Stimulated activated CD8-positive, alpha-beta memory T cell treated with anti-CD3 and anti-CD28 coated beads, Interleukin-15, amount 100 ng/mL, for 1 hour (primary cell): ENCODE results near the gene GDNF.
A peak's percentile ranks its signal among the peaks of the same experiment; 100 is the strongest.

Experiments
- DNase-seq: peaks from one replicate; pipeline ENCODE4 v3.0.0-alpha.2; 2020; ENCODE audit warnings: low read depth

GDNF gene

DNA sequence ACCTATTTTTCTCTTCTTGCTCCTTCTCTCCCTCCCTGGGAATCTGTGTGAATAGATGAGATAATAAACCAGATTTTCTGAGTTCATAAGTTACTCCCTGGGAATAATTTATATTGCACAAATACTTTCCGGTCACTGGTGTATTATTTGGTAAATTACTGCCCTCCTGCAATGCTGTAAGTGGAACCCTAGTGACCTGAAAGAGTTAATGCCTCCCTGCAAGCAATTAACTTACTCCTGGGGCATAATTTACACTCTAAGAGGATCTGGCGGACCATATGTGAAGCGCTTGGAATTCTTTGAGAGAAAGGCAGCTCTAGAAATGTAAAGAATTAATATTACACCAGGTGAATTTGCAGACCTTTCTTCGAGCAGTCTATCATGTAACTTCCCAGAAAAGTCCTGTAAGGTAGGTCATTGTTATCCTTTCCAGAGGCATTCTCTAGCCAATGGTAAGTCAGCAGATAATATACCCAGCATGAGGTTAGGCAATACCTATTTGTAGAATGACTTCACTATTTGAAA is 7.0 kb upstream of the GDNF start:
- DNase-seq: no peak

DNA sequence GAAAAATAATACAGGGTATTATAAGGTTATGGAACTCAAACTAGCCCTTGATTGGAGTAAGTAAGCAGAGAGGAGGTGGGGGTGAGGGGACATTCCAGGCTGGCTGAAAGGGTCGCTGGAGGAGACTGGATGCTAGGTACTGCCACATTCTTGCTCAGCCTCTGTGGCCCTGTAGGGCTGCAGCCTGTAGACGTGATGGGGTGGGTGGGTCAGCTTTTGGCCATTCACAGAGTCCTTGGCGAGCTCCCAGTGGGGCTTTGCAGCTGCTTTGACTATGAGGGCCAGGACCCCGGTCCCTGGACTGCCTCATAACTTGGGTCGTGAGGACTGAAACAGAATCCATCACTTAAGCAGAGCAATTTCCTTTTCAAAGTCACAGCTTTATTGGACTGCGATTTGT is 4.2 kb upstream of the GDNF start:
- no peak for DNase-seq

DNA sequence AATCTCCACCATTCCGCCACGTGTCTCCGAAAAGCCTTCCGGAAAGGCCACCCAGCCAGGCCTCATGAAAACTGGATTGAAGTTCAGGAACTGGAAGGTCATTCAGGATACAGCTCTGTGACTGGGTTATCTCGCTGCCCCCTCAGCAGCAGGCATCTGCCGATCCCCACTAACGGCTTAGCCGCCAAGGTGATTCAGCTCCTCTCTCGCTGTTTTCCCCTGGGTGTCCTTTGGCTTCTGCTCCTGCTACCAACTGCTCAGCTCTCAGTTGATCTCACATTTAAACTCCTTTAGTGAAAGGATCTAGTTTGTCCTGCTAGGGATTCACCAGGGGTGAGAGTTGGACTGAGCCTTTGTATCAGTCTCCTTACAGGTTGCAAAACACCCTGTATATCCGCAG is 2.2 kb upstream of the GDNF start:
- DNase-seq: no peak

DNA sequence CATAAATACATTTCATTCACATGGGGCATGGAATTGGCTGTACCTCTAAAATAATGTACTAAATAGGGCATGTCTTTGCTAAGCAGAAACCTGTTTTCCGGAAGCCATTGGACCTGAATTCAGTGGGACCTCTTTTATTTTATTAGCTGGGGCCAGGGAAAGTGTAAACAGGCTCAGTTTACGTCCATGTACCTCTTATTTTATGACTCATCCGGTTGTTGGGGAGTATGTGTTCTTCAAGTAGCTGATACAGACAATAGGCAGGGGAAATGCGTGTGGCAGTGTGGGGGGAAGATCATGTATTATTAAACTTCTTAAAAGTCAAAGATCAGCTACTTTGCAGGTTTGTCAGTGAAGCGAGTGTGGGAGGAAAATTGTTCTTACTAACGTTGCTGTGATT is 1.4 kb upstream of the GDNF start:
- no peak for DNase-seq

DNA sequence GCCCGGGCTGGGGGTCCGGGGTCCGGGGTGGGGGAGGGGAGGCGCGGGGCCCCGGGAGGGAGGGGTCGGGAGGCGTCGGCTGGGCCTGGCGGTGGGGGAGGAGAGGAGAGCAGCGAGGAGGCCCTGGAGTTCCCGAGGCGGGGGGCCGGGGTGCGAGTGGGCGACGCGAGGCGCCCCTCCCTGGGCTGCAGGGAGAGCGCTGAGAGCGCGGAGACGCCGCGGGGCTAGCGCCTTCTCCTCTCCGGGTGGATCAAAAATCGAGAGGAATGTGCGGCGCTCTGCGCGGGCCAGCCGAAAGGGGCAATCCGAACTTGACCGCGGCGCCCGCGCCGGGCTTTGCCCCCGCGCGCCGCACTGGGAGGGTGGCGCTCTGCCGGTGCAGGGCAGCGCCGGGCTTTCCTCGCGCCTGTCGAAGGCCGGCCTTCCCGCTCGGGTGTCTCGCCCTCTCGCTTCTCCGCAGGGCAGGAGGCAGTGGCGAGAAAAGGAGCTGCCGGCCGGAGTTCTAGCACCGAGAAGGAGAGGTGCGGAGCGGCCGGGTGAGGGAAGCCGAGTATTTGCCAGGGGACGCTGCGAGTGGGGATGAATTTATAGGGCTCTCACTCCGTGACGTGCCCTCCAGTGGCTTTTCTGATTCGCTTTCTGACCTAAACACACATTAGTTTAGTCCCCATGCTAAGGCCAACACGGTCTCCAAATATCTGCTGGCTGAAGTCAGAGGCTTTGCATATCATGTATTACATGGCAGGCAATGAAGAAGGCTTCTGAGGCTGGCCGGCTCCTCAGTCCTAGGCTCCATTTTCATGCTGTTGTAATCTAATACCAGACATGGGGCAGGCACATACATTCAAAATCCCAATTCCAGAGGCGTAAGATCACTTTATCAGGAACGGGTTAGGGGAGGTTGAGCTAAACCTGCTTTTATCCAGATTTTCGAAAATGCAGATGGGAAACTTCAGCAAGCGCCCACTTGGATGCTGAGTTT is 503 bp upstream of the GDNF start:
- DNase-seq: no peak

DNA sequence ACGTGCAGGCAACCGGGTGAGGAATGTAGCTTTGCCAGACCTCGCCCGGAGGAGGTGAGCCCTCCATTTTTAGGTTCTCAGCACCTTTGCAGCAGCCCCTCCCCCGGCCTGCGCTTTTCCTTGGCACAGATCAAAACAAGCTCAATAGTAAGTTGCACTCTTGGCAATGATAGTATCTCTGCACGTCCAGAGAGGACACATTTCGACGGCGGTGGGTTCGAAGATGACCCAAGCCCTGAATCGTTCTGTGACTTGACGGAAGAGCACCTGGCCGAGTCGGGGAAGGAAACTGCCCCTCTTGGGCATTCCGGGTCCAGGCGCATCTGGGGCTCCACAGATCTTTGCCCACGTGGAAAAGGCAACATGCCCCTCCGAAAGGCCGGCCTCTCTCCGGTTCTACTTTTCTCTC is 904 bp downstream of the GDNF start:
- DNase-seq: no peak

DNA sequence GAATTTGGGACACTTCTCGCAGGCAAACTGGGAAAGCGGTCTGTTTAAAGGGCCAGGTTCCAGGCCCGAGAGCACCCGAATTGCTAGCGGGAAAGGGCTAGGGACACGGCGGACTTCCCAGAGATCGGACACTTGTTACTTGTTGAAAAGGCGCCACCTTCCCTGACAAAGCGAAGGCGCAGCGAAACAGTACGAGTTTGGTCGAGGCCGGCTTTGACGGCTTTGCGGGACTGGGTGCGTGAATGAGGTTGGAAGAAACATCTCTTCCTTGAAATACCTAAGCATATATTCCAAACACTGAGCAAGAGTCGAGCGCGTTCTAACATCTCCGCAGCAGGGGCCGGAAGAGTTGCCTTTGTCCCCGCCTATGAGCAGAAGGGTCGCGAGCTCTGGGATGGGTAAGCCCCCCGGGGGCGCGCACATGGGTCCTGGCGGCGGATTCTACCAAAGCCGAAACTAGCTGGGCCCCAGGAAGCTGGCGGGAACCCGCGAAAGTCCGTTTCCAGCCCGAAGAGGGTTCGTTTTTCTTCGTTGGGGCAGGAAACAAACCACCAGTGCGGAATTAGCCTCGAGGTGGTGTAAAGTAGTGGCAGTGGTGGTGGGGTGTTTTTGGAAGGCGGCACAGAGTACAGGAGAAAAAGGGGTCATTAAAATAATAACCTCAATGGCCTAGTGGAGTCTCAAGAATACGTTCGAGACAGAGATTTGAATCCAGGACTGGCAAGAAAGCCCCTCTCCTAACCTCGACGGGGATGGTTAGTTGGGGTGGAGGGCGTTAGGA is 1.5 kb downstream of the GDNF start:
- no peak for DNase-seq

DNA sequence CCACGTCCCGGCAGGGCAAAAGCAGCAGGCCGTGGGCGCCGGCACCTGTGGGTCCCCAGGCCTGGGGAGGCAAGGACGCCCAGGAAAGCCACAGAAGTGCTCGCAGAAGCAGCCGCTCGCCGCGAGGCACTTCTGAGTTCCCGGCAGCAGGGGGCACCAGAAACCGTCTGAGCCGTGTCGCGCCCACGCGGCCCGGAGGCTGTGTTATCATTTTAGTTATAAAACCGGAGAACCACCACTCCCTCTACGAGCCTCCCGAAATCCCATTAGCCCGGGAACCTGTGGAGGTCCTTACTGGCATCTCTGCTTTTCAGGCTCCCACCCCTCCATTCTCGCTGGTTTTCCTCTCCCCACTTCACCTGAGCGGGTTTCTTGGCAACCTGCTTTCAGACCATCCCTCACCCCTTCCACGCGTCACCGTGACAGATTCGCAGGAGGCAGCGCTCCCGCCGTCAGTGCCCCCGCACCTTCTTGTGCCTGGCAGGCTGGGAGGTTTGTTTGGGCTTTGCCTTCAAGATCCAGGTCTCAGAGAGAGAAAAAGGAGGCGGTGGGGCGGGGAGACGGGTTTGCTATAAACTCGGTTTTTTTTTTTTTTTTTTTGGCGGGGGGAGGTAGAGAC is 2.3 kb downstream of the GDNF start:
- peak; percentile 4 for DNase-seq

DNA sequence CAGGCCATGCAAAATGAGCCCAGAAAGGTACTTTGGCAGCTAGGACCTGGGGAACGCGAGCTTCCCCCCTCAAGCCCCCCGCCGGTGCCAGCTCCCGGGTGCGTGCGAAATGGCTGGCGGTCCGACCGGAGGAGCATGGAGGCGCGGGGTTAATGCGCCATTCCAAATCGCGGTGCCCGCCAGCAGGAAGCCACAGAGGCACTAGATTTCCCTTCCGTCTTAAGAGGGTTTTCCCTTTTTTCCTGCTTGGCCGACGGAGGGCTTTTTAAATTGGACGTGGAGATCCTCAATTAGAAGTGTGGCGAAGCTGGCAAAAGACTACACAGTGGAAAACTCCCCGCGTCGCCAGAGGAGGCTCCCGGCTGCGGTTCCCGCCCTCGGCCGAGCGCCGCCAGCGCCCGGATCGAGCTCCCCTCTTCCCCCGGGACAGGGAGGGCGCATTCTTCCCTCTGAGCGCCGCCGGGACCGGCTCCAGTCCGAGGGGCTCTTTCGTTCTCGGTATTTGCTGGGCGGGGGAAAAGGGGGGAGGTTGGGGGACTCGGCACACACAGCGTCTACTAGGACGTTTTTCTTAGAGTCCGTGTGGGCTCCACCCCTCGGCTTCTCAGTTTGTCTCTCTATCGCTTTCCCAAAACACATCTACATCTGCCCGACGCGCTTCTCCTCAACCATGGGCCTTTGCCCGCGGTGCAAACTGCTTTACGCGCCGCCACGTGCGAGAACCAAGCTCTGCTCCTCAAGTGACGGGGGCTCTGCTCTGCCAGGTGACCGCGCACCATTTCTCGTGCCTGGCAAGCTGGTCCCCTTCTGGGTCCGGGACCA is 3.0 kb downstream of the GDNF start:
- no peak for DNase-seq

DNA sequence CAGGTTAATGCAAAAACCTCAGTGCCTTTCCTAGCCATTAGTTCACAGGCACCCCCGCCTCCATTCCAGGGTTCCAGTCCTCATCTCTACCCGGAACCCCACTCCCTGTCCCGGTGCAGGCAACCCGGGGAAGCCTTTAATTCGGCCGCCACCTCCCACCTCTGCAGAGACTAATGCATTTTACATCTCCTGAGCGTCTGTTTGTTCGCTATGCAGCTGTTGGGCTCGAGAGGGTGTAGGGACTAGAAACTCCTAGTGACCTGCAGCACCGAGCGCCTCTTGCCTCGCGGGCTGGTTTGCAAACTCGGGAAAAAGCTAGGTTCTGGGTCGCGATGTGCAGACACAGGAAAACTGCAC is 3.6 kb downstream of the GDNF start:
- no peak for DNase-seq

DNA sequence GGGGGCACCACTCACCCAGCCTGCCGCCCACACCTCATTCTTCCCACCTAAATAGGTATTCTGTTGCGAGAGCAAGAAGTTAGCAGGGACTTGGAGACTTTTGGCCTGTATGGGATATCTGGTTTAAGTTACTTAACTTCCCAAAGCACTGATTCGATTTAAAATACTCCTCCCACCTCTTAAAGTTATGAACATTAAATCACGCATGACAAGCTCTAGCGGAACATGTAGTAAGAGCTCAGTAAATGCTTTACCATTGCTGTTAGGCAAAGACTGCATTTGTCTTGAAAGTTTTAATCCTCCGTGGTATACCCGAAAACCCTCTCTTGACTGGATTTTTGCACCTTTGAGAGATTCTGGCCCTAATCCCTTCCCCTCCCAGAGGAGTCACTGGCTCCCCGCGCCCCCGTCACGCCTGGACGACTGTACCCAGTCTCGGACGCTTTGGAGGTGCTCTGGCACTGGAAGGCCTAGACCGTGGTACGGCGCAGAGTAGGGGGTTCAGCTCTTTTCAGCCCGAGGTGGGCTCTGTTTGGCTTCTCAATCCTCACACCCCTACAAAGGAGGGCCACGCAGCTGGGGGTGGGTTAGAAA is 4.4 kb downstream of the GDNF start:
- no peak for DNase-seq

DNA sequence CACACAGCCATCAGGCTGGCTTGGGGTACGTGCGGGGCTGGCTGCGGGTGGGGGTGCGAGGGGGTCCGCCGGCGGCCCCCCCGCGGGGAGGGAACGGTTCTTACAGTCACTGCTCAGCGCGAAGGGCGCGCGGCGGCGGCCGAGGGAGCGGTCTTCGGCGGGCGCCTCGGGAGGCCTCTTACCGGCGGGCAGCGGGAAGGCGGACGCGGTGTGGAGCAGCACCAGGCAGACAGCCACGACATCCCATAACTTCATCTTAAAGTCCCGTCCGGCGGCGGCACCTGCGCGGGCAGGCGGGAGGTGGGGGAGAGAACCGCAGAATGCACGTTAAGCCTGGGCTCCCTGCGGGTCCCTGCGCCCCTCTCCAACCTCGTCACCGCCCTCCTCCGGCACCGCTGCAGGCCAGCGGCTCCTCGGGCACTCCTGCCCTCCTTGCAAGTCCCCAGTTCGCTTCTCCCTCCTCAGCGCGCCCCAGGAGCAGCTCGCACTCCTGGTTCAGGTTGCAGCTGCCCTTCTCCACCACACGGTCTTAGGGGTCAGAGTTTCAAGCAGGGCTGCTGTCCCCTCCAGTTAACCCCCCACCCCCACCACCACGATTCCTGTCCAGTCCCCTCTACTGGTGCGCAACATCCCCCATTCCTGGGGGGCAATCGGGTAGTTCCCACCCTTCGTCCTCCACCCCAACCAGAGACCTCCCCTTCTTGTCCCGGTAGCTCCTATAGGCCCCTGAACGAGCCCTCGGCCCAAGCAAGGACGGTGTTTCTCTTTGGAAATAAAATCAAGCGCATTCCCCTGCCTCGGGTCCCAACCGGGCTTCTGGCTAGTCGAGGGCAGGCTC is 5.1 kb downstream of the GDNF start:
- no peak for DNase-seq

DNA sequence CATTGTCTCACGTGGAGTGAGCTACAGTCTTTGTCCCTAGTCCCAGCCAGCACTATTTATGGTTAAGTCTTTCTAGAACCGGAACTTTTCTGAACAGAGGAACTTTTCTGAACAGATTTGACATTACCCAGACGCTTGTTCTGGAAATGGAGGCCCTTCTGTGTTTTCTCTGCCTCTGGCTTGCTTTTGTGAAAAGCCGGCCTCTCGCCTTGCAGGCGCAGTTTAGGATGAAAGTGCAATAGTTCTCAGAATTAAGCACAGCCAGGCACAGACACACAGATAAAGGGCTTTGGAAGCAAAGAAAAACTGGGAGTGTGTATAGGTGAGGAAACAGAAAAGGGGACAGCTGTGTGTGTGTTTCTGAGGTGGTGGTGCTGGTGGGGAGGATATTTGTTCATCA is 5.9 kb downstream of the GDNF start:
- no peak for DNase-seq

DNA sequence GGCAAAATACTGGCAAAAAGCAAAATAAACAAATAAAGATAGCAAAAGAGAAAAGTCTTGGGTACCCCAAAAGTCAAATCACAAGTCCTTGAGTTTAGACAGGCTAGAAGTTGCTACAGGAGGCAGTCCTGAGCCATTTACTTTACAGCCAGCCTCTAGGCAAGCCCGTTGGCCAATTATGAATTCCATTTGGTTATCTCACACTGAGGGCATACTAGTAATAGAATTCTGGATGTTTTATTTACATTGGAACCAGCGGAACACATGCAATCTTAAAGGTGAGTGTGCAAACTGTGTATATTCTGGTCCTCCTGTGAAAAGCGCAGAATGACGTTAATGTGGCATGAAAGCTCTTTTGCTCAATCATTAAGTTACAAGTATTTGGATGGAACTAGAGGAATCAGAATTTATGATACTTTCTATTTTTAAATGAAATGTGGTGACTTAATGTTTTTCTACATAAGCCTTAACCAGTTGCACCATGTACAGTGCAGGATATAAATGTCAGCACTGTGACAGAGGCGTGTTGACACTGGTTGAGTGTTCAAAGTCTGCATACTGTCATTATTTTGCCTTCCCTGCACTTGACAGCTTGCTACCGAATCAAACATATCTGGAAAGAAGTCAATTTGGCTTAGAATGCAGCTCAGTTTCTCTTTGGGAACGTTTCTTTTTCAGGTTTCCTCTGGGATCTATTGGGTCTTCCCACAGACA is 7.9 kb downstream of the GDNF start:
- DNase-seq: no peak

DNA sequence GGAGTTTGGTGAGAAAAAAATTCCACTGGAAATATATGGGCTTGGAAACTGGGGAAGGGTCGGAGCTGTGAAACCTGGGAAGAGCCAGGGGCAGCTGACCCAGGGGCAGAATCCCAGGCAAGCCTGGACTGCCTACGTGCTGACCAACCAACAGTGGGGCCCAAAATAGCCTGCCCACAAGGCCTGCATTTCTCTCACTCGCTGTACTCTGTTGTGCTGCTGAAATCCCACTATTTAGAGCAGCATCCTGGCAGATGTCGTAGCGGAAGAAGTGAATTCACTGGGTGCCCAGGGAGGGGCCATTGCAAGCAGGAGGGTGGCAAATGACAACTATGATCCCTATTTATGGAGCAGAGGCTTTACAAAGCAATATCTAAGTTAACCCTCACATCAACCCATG is 9.5 kb downstream of the GDNF start:
- DNase-seq: no peak

DNA sequence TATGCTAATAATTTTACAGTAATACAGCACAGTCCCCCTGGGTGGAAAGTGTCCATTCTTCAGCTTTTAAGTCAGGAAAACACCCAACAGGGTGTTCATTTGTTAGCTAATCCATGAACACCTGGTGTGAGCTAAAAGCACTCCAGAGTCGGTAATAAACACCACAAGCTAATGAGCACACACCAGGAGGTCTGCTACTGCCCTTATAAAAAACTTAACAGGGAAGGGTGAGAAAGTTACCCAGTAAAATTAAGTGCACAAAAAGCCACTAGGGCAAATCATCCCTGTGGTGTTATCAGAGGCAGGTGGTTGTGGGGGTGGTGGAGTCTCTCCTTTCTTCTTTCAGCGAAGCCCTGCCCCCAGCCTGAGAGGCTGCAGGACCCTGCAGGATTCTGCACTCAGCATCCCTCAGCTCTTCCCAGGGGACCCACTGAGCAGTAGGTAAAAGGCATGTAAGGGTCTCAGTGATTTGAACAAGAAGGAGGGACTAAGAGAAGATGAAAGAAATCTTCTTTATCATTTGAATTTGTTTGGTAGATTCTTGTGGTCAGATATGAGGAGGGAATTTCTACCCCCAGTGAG is 14.4 kb downstream of the GDNF start:
- no peak for DNase-seq

DNA sequence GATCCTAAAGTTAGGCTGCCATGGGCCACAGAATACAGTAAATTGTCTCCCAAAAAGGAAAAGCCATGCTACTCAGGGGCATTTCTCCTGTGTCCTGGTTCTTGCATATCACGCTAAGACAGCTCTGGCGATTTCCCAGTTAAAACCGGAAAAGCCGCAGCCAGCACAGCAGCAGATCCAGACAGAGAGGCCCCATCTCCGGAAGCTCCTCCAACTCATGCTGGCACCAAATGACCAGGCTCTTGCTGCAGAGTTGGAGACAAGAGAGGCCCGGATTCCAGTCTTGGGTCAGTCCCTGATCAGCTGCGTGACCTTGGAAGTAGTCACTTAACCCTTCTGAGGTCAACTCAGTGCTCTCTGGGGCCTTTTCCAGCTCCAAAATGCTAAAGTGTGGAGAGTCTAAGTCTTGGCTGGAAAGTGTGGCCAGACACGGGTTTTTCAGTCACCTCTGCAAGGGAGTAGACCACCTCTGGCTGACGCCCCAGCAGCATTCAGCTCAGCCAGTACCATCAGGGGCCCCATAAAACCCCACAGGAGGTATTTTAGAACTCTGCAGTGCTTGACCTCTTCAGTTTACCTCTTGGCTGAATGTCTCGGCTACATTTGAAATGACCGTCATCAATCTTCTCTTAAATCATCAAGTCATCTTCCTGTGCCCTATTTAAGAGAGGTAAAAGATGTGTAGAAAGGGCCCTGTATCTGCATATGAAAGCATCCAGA is 16.2 kb downstream of the GDNF start:
- no peak for DNase-seq

DNA sequence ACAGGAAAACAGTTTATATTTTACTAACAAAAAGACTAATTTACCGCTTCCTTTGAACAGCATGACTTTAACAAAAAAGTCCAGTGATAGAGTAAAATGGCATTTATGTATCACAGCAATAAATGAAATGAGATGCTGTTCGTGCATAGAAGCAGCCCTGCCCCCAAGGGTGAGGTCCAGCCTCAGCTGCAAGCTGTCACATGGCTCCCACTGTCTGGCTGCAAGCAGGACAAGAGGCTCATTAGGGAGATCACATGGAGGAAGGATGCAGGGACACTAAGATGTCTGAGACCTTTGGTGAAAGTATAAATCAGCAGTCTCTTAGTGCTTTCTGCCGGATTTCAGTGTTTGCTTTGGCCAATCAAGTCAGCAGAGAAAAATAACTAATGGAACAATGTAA is 23.0 kb downstream of the GDNF start:
- no peak for DNase-seq

DNA sequence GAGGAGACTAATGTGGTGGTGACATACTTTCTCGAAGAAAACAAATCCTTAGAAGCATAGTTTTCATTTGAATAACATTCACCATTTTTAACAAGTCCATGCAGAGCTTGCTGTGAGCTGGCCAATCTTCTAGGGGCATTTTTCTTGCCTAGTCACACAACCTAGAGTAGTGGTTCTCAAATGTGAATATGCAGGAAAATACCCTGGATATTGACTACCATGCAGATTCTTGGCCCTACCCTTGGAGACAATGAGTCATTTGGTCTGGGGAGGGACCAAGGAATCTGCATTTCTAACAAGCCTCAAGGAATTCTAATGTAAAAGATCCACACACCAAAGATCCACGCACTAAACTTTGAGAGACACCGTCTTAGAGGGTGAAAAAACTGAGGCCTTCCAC is 23.5 kb downstream of the GDNF start:
- no peak for DNase-seq
